Hepatocyte (in vitro differentiated cells): ENCODE measurements around the gene FHDC1.

Experiments used
- EZH2 ChIP-seq: fragments of 200-600 bp; sonication (generic); IDR thresholded peaks from 2 replicates; pipeline ENCODE4 v1.6.1; 2016; ENCODE audit warnings: antibody characterized with exemption, mild to moderate bottlenecking, borderline replicate concordance
- TF ChIP-seq, protein P1 (sequence below): fragments of 200-600 bp; sonication (generic); IDR thresholded peaks from 2 replicates; pipeline ENCODE4 v1.5.1; 2016; ENCODE audit warnings: antibody characterized with exemption, mild to moderate bottlenecking; ENCODE audit not compliant: poor library complexity

DNA sequence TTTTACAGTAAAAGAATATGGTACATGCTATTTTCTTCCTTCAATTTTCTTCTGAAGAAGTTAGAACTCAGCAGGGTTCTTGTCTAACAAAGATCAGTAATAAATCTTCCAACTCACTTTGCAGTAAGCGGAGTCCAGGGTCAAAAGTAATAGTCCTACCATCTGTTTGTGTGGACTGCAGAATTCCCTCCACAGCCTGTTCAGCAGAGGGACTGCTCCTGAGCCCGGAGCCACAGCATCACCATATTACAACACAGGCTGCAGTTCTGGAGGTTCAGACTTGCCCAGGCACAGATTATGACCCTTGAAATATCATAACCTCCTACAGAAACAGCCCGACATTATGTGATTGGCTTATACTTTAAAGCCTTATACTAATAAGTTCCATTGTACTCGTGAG lies 10.3 kb downstream of the FHDC1 start:
- TF ChIP-seq, protein P1, sequence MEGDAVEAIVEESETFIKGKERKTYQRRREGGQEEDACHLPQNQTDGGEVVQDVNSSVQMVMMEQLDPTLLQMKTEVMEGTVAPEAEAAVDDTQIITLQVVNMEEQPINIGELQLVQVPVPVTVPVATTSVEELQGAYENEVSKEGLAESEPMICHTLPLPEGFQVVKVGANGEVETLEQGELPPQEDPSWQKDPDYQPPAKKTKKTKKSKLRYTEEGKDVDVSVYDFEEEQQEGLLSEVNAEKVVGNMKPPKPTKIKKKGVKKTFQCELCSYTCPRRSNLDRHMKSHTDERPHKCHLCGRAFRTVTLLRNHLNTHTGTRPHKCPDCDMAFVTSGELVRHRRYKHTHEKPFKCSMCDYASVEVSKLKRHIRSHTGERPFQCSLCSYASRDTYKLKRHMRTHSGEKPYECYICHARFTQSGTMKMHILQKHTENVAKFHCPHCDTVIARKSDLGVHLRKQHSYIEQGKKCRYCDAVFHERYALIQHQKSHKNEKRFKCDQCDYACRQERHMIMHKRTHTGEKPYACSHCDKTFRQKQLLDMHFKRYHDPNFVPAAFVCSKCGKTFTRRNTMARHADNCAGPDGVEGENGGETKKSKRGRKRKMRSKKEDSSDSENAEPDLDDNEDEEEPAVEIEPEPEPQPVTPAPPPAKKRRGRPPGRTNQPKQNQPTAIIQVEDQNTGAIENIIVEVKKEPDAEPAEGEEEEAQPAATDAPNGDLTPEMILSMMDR: no peak
- TF ChIP-seq EZH2: no peak
